SK-N-SH (cell line): Measurements from ENCODE around the gene CEP43. TPM values are rescaled to one million over a fixed set of nuclear protein-coding genes. Genes with fewer than 3 reads are reported as not detected.

Experiments
- CTCF ChIA-PET: fragments of 300-600, 350-600 bp; formaldehyde crosslinking; extraction: SDS; loops from one replicate; lab custom pipeline; 2021; lab: Yijun Ruan, JAX
- POLR2A ChIA-PET: fragments of 350-600 bp; sonication (Branson Sonifier 250); formaldehyde crosslinking; extraction: SDS; loops from one replicate; lab custom pipeline; 2020; ENCODE audit warnings: antibody characterized with exemption, inconsistent platforms; lab: Yijun Ruan, JAX
- DNase-seq: peaks from one replicate; pipeline ENCODE4 v3.0.0; 2012
- H2AFZ ChIP-seq: fragments of 200-600 bp; sonication (generic); 2 replicates; pipeline ENCODE4 v1.8.1; 2016; ENCODE audit warnings: antibody characterized with exemption, mild to moderate bottlenecking, low read depth
- H3F3A ChIP-seq: fragments of 200-600 bp; sonication (generic); replicated peaks from 2 replicates; pipeline ENCODE3; 2016; ENCODE audit warnings: antibody characterized with exemption, mild to moderate bottlenecking; ENCODE audit not compliant: insufficient read depth
- H3K27ac ChIP-seq, 2 experiments: fragments of 200-500 bp in 1 of 2; fragments of 200-600 bp in 1 of 2; sonication (Bioruptor generic) in 1 of 2; sonication (generic), shearing (Covaris generic) in 1 of 2; 2 replicates each; pipeline versions ENCODE4 v1.5.1 to v1.6.1; 2014 to 2016; ENCODE audit warnings: low read depth in 2 of 2, inconsistent platforms in 1 of 2, low read length in 1 of 2, mild to moderate bottlenecking in 1 of 2, mixed read lengths in 1 of 2
- H3K27me3 ChIP-seq: fragments of 200-600 bp; sonication (generic), shearing (Covaris generic); 2 replicates; pipeline ENCODE4 v1.6.1; 2016; ENCODE audit warnings: mixed run types; ENCODE audit not compliant: insufficient read depth
- H3K36me3 ChIP-seq, 2 experiments: fragments of 200-500 bp in 1 of 2; fragments of 200-600 bp in 1 of 2; sonication (Bioruptor generic) in 1 of 2; sonication (generic) in 1 of 2; replicated peaks in 1 of 2; 2 replicates each; pipeline versions ENCODE3 to v1.5.1; 2014 to 2016; ENCODE audit warnings: low read length in 1 of 2, mild to moderate bottlenecking in 1 of 2; ENCODE audit not compliant: insufficient read depth in 2 of 2, control insufficient read depth in 1 of 2
- H3K4me1 ChIP-seq, 2 experiments: fragments of 200-500 bp in 1 of 2; fragments of 200-600 bp in 1 of 2; sonication (Bioruptor generic) in 1 of 2; sonication (generic), shearing (Covaris generic) in 1 of 2; 2 replicates each; pipeline versions ENCODE4 v1.5.1 to v1.6.1; 2014 to 2016; ENCODE audit warnings: low read depth in 1 of 2, low read length in 1 of 2, mixed run types in 1 of 2; ENCODE audit not compliant: insufficient read depth in 2 of 2, control insufficient read depth in 1 of 2
- H3K4me2 ChIP-seq: fragments of 200-600 bp; sonication (generic), shearing (Covaris generic); 2 replicates; pipeline ENCODE4 v1.6.1; 2017; ENCODE audit warnings: mixed run types
- H3K4me3 ChIP-seq, 2 experiments: fragments of 200-500 bp in 1 of 2; fragments of 200-600 bp in 1 of 2; sonication (Bioruptor generic) in 1 of 2; sonication (generic), shearing (Covaris generic) in 1 of 2; 2 replicates each; pipeline versions ENCODE4 v1.5.1 to v1.8.1; 2014 to 2016; ENCODE audit warnings: low read depth in 2 of 2, inconsistent platforms in 1 of 2, low read length in 1 of 2, mild to moderate bottlenecking in 1 of 2, mixed read lengths in 1 of 2, moderate library complexity in 1 of 2
- H3K79me2 ChIP-seq: fragments of 200-600 bp; sonication (generic); 2 replicates; pipeline ENCODE4 v1.8.1; 2017; ENCODE audit warnings: mild to moderate bottlenecking; ENCODE audit not compliant: insufficient read depth
- H3K9ac ChIP-seq: fragments of 200-600 bp; sonication (generic); 2 replicates; pipeline ENCODE4 v1.6.1; 2017; ENCODE audit warnings: mixed run types
- H3K9me2 ChIP-seq: fragments of 200-600 bp; sonication (generic); 2 replicates; pipeline ENCODE4 v1.6.1; 2017; ENCODE audit warnings: mixed run types
- H3K9me3 ChIP-seq: fragments of 200-600 bp; sonication (generic); 2 replicates; pipeline ENCODE4 v1.6.1; 2017; ENCODE audit warnings: mixed run types, mild to moderate bottlenecking, moderate library complexity
- H4K20me1 ChIP-seq: fragments of 200-600 bp; sonication (generic); 2 replicates; pipeline ENCODE4 v1.6.1; 2017; ENCODE audit warnings: mild to moderate bottlenecking, mixed run types; ENCODE audit not compliant: insufficient read depth
- CHD2 ChIP-seq: fragments of 150-350 bp; IDR thresholded peaks from 2 replicates; pipeline ENCODE4 v1.6.1; 2018; ENCODE audit warnings: low read length; ENCODE audit not compliant: partially characterized antibody
- ELF1 ChIP-seq: IDR thresholded peaks from 2 replicates; pipeline ENCODE4 v1.4.0; 2012
- EP300 ChIP-seq, 2 experiments: IDR thresholded peaks; 2 replicates each; pipeline versions ENCODE4 v1.4.0 to v1.6.1; 2012; ENCODE audit warnings: borderline replicate concordance in 1 of 2, low read depth in 1 of 2, low read length in 1 of 2
- FOSL2 ChIP-seq: IDR thresholded peaks from 2 replicates; pipeline ENCODE4 v1.4.0; 2012; ENCODE audit warnings: low read depth, mild to moderate bottlenecking, moderate library complexity, borderline replicate concordance
- FOXM1 ChIP-seq: IDR thresholded peaks from 2 replicates; pipeline ENCODE4 v1.4.0; 2012; ENCODE audit warnings: low read depth, mild to moderate bottlenecking
- NFIC ChIP-seq: IDR thresholded peaks from 2 replicates; pipeline ENCODE4 v1.4.0; 2012; ENCODE audit warnings: borderline replicate concordance
- NRF1 ChIP-seq: IDR thresholded peaks from 2 replicates; pipeline ENCODE4 v1.6.1; 2012; ENCODE audit warnings: low read depth, mild to moderate bottlenecking, low read length
- POLR2AphosphoS5 ChIP-seq: IDR thresholded peaks from 2 replicates; pipeline ENCODE4 v1.6.1; 2012; ENCODE audit warnings: low read depth, low read length
- RAD21 ChIP-seq: IDR thresholded peaks from 2 replicates; pipeline ENCODE4 v1.6.1; 2012; ENCODE audit warnings: mild to moderate bottlenecking, low read length
- RFX5 ChIP-seq: IDR thresholded peaks from 2 replicates; pipeline ENCODE4 v1.6.1; 2012; ENCODE audit warnings: mild to moderate bottlenecking, improper control_type of control experiment, low read length
- RXRA ChIP-seq: IDR thresholded peaks from 2 replicates; pipeline ENCODE4 v1.4.0; 2012; ENCODE audit warnings: low read depth, mild to moderate bottlenecking, borderline replicate concordance
- SMC3 ChIP-seq: IDR thresholded peaks from 2 replicates; pipeline ENCODE4 v1.6.1; 2012; ENCODE audit warnings: low read depth, low read length, improper control_type of control experiment
- TCF12 ChIP-seq: IDR thresholded peaks from 2 replicates; pipeline ENCODE4 v1.4.0; 2012
- WGBS: methylation state at CpG from one replicate; pipeline ENCODE4 v1.1.6; 2017; ENCODE audit warnings: low lambda C conversion rate; 5-methylcytosine and 5-hydroxymethylcytosine counted together
- polyA plus RNA-seq, 3 experiments: library from polyadenylated mRNA; depleted of rRNA; stranded (reverse); fragments of >200 nt; gene quantifications; 2 replicates each; pipeline ENCODE4 v1.2.3, GENCODE V29; 2012
- TF ChIP-seq, protein P1 (sequence below): IDR thresholded peaks from 2 replicates; pipeline ENCODE4 v1.4.0; 2012; ENCODE audit warnings: low read depth
- TF ChIP-seq, protein P2 (sequence below): IDR thresholded peaks from 2 replicates; pipeline ENCODE4; 2012
- TF ChIP-seq, protein P3 (sequence below): fragments of 150-350 bp; IDR thresholded peaks from 2 replicates; pipeline ENCODE4 v1.6.1; 2017; ENCODE audit warnings: antibody characterized with exemption, low read length, low read depth, borderline replicate concordance
- TF ChIP-seq, protein P4 (sequence below): fragments of 150-350 bp; IDR thresholded peaks from 2 replicates; pipeline ENCODE4 v1.6.1; 2016; ENCODE audit warnings: mild to moderate bottlenecking, low read depth, low read length
- TF ChIP-seq, protein P5 (sequence below): IDR thresholded peaks from 2 replicates; pipeline ENCODE4 v1.4.0; 2012; ENCODE audit warnings: low read depth, borderline replicate concordance

The CEP43 gene
- polyA plus RNA-seq, 1 of the 3 experiments (the other 2 are of a cell fraction): 7.5 TPM

DNA sequence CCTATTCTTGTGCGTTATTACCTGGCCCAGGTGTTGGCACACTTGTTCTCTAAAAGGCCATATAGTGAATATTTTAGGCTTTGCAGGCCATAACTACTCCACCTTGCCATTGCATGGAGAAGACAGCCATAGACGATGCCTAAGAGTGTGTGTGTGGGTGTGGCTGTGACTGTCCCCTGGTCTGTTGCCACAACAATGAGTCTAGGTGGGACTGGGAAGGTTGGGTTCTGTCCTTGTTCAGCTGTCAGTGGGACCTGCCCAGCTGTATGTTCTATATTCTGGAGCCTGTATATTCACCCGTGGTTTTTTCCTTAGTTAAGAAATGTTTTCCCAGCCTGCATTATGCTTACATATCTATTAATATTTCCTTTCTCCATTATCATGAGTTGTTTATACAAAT is 38.6 kb downstream of the CEP43 start:
- Histone ChIP-seq H3K9me2 (no peaks in the 10 kb centered on the region), H2AFZ (no peak overlapping the region), H3K9ac (no peak overlapping the region), H3K79me2 (no peaks in the 10 kb centered on the region), H4K20me1 (no peaks in the 10 kb centered on the region), H3F3A (peaks cover 2% of the 10 kb centered on the region), H3K36me3 (peaks cover 50 to 55% of the 10 kb centered on the region in 2 experiments), H3K9me3 (no peaks in the 10 kb centered on the region), H3K4me1 (peaks cover 0 to 10% of the 10 kb centered on the region in 2 experiments; a peak in 2 of 4 replicates), H3K4me2 (no peak overlapping the region), H3K27ac (no peak overlapping the region; a peak in 1 of 4 replicates), H3K4me3 (no peak overlapping the region), H3K27me3 (no peaks in the 10 kb centered on the region)
- WGBS: 80% methylated on average over 3 of the region's 3 CpGs
- POLR2A ChIA-PET: no interaction called here
- CTCF ChIA-PET: interaction anchor here (0.6 kb wide), 1 partner anchor 126 kb away, joined by 3 read pairs; no protein-coding TSS in a partner anchor
- no peak for DNase-seq
- no peak for TF ChIP-seq NFIC
- TF ChIP-seq RFX5: no peak
- TF ChIP-seq, protein P1, sequence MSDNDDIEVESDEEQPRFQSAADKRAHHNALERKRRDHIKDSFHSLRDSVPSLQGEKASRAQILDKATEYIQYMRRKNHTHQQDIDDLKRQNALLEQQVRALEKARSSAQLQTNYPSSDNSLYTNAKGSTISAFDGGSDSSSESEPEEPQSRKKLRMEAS: no peak
- no peak for TF ChIP-seq POLR2AphosphoS5
- TF ChIP-seq, protein P2, sequence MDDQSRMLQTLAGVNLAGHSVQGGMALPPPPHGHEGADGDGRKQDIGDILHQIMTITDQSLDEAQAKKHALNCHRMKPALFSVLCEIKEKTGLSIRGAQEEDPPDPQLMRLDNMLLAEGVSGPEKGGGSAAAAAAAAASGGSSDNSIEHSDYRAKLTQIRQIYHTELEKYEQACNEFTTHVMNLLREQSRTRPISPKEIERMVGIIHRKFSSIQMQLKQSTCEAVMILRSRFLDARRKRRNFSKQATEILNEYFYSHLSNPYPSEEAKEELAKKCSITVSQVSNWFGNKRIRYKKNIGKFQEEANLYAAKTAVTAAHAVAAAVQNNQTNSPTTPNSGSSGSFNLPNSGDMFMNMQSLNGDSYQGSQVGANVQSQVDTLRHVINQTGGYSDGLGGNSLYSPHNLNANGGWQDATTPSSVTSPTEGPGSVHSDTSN: no peak
- no peak for TF ChIP-seq RXRA
- TF ChIP-seq FOXM1: no peak
- no peak for TF ChIP-seq FOSL2
- TF ChIP-seq EP300 (IDR thresholded peaks at IDR 0.05; ENCODE audit: borderline replicate concordance in 1 of 2, low read depth in 1 of 2, low read length in 1 of 2): no peak
- TF ChIP-seq, protein P3, sequence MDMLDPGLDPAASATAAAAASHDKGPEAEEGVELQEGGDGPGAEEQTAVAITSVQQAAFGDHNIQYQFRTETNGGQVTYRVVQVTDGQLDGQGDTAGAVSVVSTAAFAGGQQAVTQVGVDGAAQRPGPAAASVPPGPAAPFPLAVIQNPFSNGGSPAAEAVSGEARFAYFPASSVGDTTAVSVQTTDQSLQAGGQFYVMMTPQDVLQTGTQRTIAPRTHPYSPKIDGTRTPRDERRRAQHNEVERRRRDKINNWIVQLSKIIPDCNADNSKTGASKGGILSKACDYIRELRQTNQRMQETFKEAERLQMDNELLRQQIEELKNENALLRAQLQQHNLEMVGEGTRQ: no peak
- TF ChIP-seq, protein P4, sequence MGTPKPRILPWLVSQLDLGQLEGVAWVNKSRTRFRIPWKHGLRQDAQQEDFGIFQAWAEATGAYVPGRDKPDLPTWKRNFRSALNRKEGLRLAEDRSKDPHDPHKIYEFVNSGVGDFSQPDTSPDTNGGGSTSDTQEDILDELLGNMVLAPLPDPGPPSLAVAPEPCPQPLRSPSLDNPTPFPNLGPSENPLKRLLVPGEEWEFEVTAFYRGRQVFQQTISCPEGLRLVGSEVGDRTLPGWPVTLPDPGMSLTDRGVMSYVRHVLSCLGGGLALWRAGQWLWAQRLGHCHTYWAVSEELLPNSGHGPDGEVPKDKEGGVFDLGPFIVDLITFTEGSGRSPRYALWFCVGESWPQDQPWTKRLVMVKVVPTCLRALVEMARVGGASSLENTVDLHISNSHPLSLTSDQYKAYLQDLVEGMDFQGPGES: no peak
- TF ChIP-seq, protein P5, sequence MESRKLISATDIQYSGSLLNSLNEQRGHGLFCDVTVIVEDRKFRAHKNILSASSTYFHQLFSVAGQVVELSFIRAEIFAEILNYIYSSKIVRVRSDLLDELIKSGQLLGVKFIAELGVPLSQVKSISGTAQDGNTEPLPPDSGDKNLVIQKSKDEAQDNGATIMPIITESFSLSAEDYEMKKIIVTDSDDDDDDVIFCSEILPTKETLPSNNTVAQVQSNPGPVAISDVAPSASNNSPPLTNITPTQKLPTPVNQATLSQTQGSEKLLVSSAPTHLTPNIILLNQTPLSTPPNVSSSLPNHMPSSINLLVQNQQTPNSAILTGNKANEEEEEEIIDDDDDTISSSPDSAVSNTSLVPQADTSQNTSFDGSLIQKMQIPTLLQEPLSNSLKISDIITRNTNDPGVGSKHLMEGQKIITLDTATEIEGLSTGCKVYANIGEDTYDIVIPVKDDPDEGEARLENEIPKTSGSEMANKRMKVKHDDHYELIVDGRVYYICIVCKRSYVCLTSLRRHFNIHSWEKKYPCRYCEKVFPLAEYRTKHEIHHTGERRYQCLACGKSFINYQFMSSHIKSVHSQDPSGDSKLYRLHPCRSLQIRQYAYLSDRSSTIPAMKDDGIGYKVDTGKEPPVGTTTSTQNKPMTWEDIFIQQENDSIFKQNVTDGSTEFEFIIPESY: no peak
- no peak for TF ChIP-seq TCF12
- TF ChIP-seq ELF1: no peak
- TF ChIP-seq SMC3: no peak
- no peak for TF ChIP-seq CHD2
- TF ChIP-seq RAD21: no peak
- TF ChIP-seq NRF1: no peak
